ENCODE measurements around the gene FKBP1B.
"Not testable (repeated sequence)": the region's sequence is repeated elsewhere in the genome, so short reads cannot be mapped to it uniquely, and the experiment has no call there.

The FKBP1B gene

GRCh38 chr2:24085200-24085489 lies 35.6 kb downstream of the FKBP1B start:
- DNase-seq (ENCODE audit: low read depth), result no peak
- peak overlapping the region; percentile 82 for H3K4me3 ChIP-seq (ENCODE audit: control insufficient read depth, low read depth, low read length)
- no peak for TF ChIP-seq CTCF (conservative IDR thresholded peaks at IDR 0.05; ENCODE audit: control insufficient read depth, insufficient read depth, low read depth, low read length)

- TF ChIP-seq CTCF (conservative IDR thresholded peaks at IDR 0.05; ENCODE audit: control insufficient read depth, insufficient read depth, low read depth, low read length), result no peak
- H3K4me3 ChIP-seq (ENCODE audit: control insufficient read depth, low read depth, low read length), result no peak overlapping the region
- DNase-seq (ENCODE audit: low read depth), result no peak
Measured at GRCh38 chr2:24086241-24086640, 36.7 kb downstream of the FKBP1B start.

- H3K4me3 ChIP-seq (ENCODE audit: control insufficient read depth, low read depth, low read length), result no peak overlapping the region
- TF ChIP-seq CTCF (conservative IDR thresholded peaks at IDR 0.05; ENCODE audit: control insufficient read depth, insufficient read depth, low read depth, low read length), result no peak
- DNase-seq (ENCODE audit: low read depth), result no peak
Measured at GRCh38 chr2:24087032-24087431, 37.5 kb downstream of the FKBP1B start.

- H3K4me3 ChIP-seq (ENCODE audit: control insufficient read depth, low read depth, low read length), result no peak overlapping the region
- TF ChIP-seq CTCF (conservative IDR thresholded peaks at IDR 0.05; ENCODE audit: control insufficient read depth, insufficient read depth, low read depth, low read length), result no peak
- DNase-seq (ENCODE audit: low read depth), result no peak
Measured at GRCh38 chr2:24088821-24089359, 39.3 kb downstream of the FKBP1B start.

GRCh38 chr2:24093270-24093669 lies 43.7 kb downstream of the FKBP1B start:
- not testable (repeated sequence) for H3K4me3 ChIP-seq (ENCODE audit: control insufficient read depth, low read depth, low read length); DNase-seq (ENCODE audit: low read depth)

GRCh38 chr2:24095171-24095677 lies 45.7 kb downstream of the FKBP1B start:
- not testable (repeated sequence) for DNase-seq (ENCODE audit: low read depth); H3K4me3 ChIP-seq (ENCODE audit: control insufficient read depth, low read depth, low read length)

GRCh38 chr2:24100732-24101131 lies 51.2 kb downstream of the FKBP1B start:
- not testable (repeated sequence) for H3K4me3 ChIP-seq (ENCODE audit: control insufficient read depth, low read depth, low read length); DNase-seq (ENCODE audit: low read depth)

- no peak overlapping the region for H3K4me3 ChIP-seq (ENCODE audit: control insufficient read depth, low read depth, low read length)
- TF ChIP-seq CTCF (conservative IDR thresholded peaks at IDR 0.05; ENCODE audit: control insufficient read depth, insufficient read depth, low read depth, low read length), result no peak
- no peak for DNase-seq (ENCODE audit: low read depth)
Measured at GRCh38 chr2:24101992-24102391, 52.5 kb downstream of the FKBP1B start.

All from fibroblast of mammary gland (primary cell).